Measurements from ENCODE around the gene IGSF9B. TPM values are rescaled to one million over a fixed set of nuclear protein-coding genes. Genes with fewer than 3 reads are reported as not detected.

IGSF9B gene
- polyA plus RNA-seq, 1 donor (not counting 4 experiments of a cell fraction or from before 2014, with no cell fraction given), result 0.66 TPM

DNA sequence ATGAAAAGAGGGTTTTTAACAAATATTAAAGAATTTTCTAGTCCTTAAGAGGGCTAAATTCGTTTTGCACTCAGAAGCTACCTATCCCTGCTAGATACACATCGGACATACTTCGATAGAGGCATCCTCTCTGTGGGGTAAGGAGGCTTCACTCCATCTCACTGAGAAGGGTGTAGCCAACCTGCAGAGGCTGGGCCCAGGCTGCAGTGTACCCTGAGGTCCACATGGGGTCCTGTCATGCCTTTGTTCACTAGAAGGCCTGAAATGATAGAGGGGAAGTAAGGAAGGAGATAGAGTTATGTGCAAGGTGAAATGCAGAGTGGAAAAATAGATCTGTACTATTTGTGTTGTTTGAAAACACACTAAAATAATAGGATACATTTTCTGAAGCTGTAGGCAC, 45.6 kb downstream of the IGSF9B start:
- Histone ChIP-seq H3K4me1 (ENCODE audit: control insufficient read depth, extremely low read depth, insufficient read depth, low read length) (no peaks in the 10 kb centered on the region), H3K9me3 (ENCODE audit: control insufficient read depth, low read depth, low read length) (no peaks in the 10 kb centered on the region), H3K9me1 (ENCODE audit: control insufficient read depth, extremely low read depth, insufficient read depth, low read length) (no peaks in the 10 kb centered on the region), H3K27ac (ENCODE audit: control insufficient read depth, insufficient read depth, low read length) (no peak overlapping the region), H3K27me3 (ENCODE audit: control insufficient read depth, extremely low read depth, insufficient read depth, low read length) (no peaks in the 10 kb centered on the region), H3K79me2 (ENCODE audit: control insufficient read depth, insufficient read depth, low read length) (no peaks in the 10 kb centered on the region), H3K9ac (ENCODE audit: control insufficient read depth, extremely low read depth, insufficient read depth, low read length) (no peak overlapping the region), H4K20me1 (ENCODE audit: control insufficient read depth, extremely low read depth, insufficient read depth, low read length) (no peaks in the 10 kb centered on the region), H3K4me3 (ENCODE audit: control insufficient read depth in 2 of 3, extremely low read depth in 1 of 3, insufficient read depth in 2 of 3, low read depth in 1 of 3, low read length in 3 of 3) (no peak overlapping the region), H3K36me3 (ENCODE audit: control insufficient read depth in 2 of 2, extremely low read depth in 1 of 2, insufficient read depth in 2 of 2, low read length in 2 of 2) (no peaks in the 10 kb centered on the region), H3K4me2 (ENCODE audit: control insufficient read depth, extremely low read depth, insufficient read depth, low read depth, low read length) (no peak overlapping the region), H2AFZ (ENCODE audit: control insufficient read depth, low read length) (no peak overlapping the region)
- no peak for TF ChIP-seq EZH2 (IDR thresholded peaks at IDR 0.05; ENCODE audit: low read length)
- TF ChIP-seq, protein P1, sequence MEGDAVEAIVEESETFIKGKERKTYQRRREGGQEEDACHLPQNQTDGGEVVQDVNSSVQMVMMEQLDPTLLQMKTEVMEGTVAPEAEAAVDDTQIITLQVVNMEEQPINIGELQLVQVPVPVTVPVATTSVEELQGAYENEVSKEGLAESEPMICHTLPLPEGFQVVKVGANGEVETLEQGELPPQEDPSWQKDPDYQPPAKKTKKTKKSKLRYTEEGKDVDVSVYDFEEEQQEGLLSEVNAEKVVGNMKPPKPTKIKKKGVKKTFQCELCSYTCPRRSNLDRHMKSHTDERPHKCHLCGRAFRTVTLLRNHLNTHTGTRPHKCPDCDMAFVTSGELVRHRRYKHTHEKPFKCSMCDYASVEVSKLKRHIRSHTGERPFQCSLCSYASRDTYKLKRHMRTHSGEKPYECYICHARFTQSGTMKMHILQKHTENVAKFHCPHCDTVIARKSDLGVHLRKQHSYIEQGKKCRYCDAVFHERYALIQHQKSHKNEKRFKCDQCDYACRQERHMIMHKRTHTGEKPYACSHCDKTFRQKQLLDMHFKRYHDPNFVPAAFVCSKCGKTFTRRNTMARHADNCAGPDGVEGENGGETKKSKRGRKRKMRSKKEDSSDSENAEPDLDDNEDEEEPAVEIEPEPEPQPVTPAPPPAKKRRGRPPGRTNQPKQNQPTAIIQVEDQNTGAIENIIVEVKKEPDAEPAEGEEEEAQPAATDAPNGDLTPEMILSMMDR (optimal IDR thresholded peaks at IDR 0.05 in 1 of 3, IDR thresholded peaks at IDR 0.05 in 1 of 3, conservative IDR thresholded peaks at IDR 0.05 in 1 of 3; ENCODE audit: extremely low read depth in 1 of 3, insufficient read depth in 2 of 3, low read length in 3 of 3), result peak; percentile 20 to 28 (median 20)
- dilution Hi-C loops (cut with MboI; ENCODE audit: extremely low pct_ligation_motif_present, low sequenced_read_pairs), result no loop called here
- DNase-seq (ENCODE audit: low read depth, low spot score) (no peak), FAIRE-seq (no peak)

DNA sequence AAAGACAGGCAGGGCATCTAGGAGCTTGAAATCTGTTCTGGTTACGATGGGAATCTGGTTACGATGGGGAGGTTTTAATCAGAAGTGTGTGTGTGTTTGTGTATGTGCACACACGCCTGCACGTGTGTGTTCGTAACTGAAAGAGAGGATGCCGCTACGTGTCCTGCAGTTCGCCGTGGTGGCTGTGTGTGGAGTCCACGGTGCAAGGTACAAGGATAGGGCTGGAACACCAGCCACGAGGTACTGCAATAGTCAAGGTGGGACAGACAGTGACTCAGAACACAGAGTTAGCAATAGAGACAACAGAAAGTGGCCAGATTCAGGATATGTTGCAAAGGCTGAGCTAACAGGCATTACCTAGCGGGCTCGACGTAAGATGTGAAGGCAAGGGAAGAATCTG, 46.7 kb downstream of the IGSF9B start:
- Histone ChIP-seq H3K36me3 (ENCODE audit: control insufficient read depth in 2 of 2, extremely low read depth in 1 of 2, insufficient read depth in 2 of 2, low read length in 2 of 2) (no peaks in the 10 kb centered on the region), H3K9ac (ENCODE audit: control insufficient read depth, extremely low read depth, insufficient read depth, low read length) (no peak overlapping the region), H2AFZ (ENCODE audit: control insufficient read depth, low read length) (no peak overlapping the region), H3K4me1 (ENCODE audit: control insufficient read depth, extremely low read depth, insufficient read depth, low read length) (no peaks in the 10 kb centered on the region), H4K20me1 (ENCODE audit: control insufficient read depth, extremely low read depth, insufficient read depth, low read length) (no peaks in the 10 kb centered on the region), H3K27me3 (ENCODE audit: control insufficient read depth, extremely low read depth, insufficient read depth, low read length) (no peaks in the 10 kb centered on the region), H3K9me1 (ENCODE audit: control insufficient read depth, extremely low read depth, insufficient read depth, low read length) (no peaks in the 10 kb centered on the region), H3K4me2 (ENCODE audit: control insufficient read depth, extremely low read depth, insufficient read depth, low read depth, low read length) (no peak overlapping the region), H3K79me2 (ENCODE audit: control insufficient read depth, insufficient read depth, low read length) (no peaks in the 10 kb centered on the region), H3K27ac (ENCODE audit: control insufficient read depth, insufficient read depth, low read length) (no peak overlapping the region), H3K9me3 (ENCODE audit: control insufficient read depth, low read depth, low read length) (no peaks in the 10 kb centered on the region), H3K4me3 (ENCODE audit: control insufficient read depth in 2 of 3, extremely low read depth in 1 of 3, insufficient read depth in 2 of 3, low read depth in 1 of 3, low read length in 3 of 3) (no peak overlapping the region)
- dilution Hi-C loops (cut with MboI; ENCODE audit: extremely low pct_ligation_motif_present, low sequenced_read_pairs), result no loop called here
- FAIRE-seq, result no peak
- no peak for TF ChIP-seq EZH2 (IDR thresholded peaks at IDR 0.05; ENCODE audit: low read length)
- TF ChIP-seq, protein P1 (optimal IDR thresholded peaks at IDR 0.05 in 1 of 3, IDR thresholded peaks at IDR 0.05 in 1 of 3, conservative IDR thresholded peaks at IDR 0.05 in 1 of 3; ENCODE audit: extremely low read depth in 1 of 3, insufficient read depth in 2 of 3, low read length in 3 of 3), result no peak
- no peak for DNase-seq (ENCODE audit: low read depth, low spot score)

All from keratinocyte (primary cell).